K562 (cell line): ENCODE results near the gene TUBA4B. TPM values are rescaled to one million over a fixed set of nuclear protein-coding genes. Genes with fewer than 3 reads are reported as not detected.
A peak's percentile ranks its signal among the peaks of the same experiment; 100 is the strongest.

ENCODE experiments used
- ADNP ChIP-seq: fragments of 200-800 bp; sonication (Bioruptor generic); IDR thresholded peaks from 2 replicates; pipeline ENCODE4 v1.6.1; 2016; ENCODE audit warnings: missing genetic modification characterization, missing compliant biosample characterization
- BCOR ChIP-seq: fragments of 450-650 bp; IDR thresholded peaks from 2 replicates; pipeline ENCODE4 v1.6.1; 2016
- CBFA2T3 ChIP-seq: fragments of 450-650 bp; IDR thresholded peaks from 2 replicates; pipeline ENCODE4 v1.6.1; 2017
- CC2D1A ChIP-seq: fragments of 450-650 bp; IDR thresholded peaks from 2 replicates; pipeline ENCODE4 v1.6.1; 2017; ENCODE audit warnings: mild to moderate bottlenecking
- DNMT1 ChIP-seq: fragments of 450-650 bp; IDR thresholded peaks from 2 replicates; pipeline ENCODE4 v1.6.1; 2016; ENCODE audit warnings: antibody characterized with exemption, mild to moderate bottlenecking
- HDAC6 ChIP-seq: IDR thresholded peaks from 2 replicates; pipeline ENCODE4 v1.6.1; 2012; ENCODE audit warnings: low read depth, mild to moderate bottlenecking, control low read depth, inconsistent platforms, low read length, moderate library complexity
- KAT7 ChIP-seq: sonication (generic); formaldehyde crosslinking; IDR thresholded peaks from 2 replicates; pipeline ENCODE4 v1.8.0; 2022; ENCODE audit warnings: missing genetic modification reagents, mild to moderate bottlenecking, borderline replicate concordance
- SMARCA4 ChIP-seq: fragments of 450-650 bp; IDR thresholded peaks from 2 replicates; pipeline ENCODE4 v1.6.1; 2016
- TBP ChIP-seq: optimal IDR thresholded peaks from 2 replicates; pipeline ENCODE3; 2011; ENCODE audit warnings: low read depth, low read length, improper control_type of control experiment
- TOE1 ChIP-seq, 2 experiments: fragments of 450-650 bp in 1 of 2; sonication (generic) in 1 of 2; formaldehyde crosslinking in 1 of 2; IDR thresholded peaks; 2 replicates each; pipeline versions ENCODE4 v1.7.1 to v1.8.0; 2016 to 2022; ENCODE audit warnings: borderline replicate concordance in 2 of 2, mild to moderate bottlenecking in 2 of 2, antibody characterized with exemption in 1 of 2, inconsistent platforms in 1 of 2, low read depth in 1 of 2, missing genetic modification reagents in 1 of 2, moderate library complexity in 1 of 2
- XRCC4 ChIP-seq: IDR thresholded peaks from one replicate; pipeline ENCODE4 v1.6.1; 2011; ENCODE audit not compliant: insufficient read depth, insufficient read length; ENCODE audit errors: extremely low read depth
- ZC3H11A ChIP-seq: IDR thresholded peaks from 2 replicates; pipeline ENCODE4 v1.6.1; 2012; ENCODE audit warnings: low read depth, low read length, improper control_type of control experiment
- ZNF354B ChIP-seq: fragments of 250-450 bp; sonication (Bioruptor Pico); IDR thresholded peaks from 2 replicates; pipeline ENCODE4 v1.4.0; 2020
- ZSCAN29 ChIP-seq: fragments of 450-650 bp; IDR thresholded peaks from 2 replicates; pipeline ENCODE4 v1.6.1; 2017
- polyA plus RNA-seq, 8 experiments: library from polyadenylated mRNA; depleted of rRNA in 4 of 8; stranded (reverse) in 5 of 8; unstranded in 3 of 8; fragments of >200 nt; fragmentation: Nextera tagmentation in 2 of 8; fragmentation: Illumina TruSeq in 1 of 8; extraction: Ambion mirVana in 2 of 8; extraction: Trizol in 1 of 8; gene quantifications; 2 replicates each; pipeline versions ENCODE4 v1.2.1 to v1.2.3, GENCODE V29; 2011 to 2014; ENCODE audit warnings: inconsistent platforms in 1 of 8, missing spikeins in 1 of 8
- total RNA-seq, 7 experiments: library from RNA; depleted of rRNA in 6 of 7; stranded (reverse); fragments of >200 nt in 6 of 7; fragmentation: Illumina TruSeq in 2 of 7; extraction: Trizol in 2 of 7; gene quantifications; 2 replicates each; pipeline versions ENCODE4 v1.2.1 to v1.2.3, GENCODE V29; 2011 to 2021; ENCODE audit warnings: low replicate concordance in 1 of 7
- TF ChIP-seq, protein P1 (sequence below): sonication (generic); formaldehyde crosslinking; IDR thresholded peaks from 2 replicates; pipeline ENCODE4 v1.8.1; 2023; ENCODE audit warnings: mild to moderate bottlenecking, missing genetic modification reagents
- TF ChIP-seq, protein P2 (sequence below): sonication (generic); formaldehyde crosslinking; IDR thresholded peaks from 2 replicates; pipeline ENCODE4 v1.8.0; 2023; ENCODE audit warnings: mild to moderate bottlenecking, missing genetic modification reagents
- TF ChIP-seq, protein P3 (sequence below): fragments of 250-450 bp; sonication (Bioruptor Pico); IDR thresholded peaks from 2 replicates; pipeline ENCODE4 v1.9.0; 2021; ENCODE audit warnings: mild to moderate bottlenecking
- TF ChIP-seq, protein P4 (sequence below): sonication (generic); formaldehyde crosslinking; IDR thresholded peaks from 2 replicates; pipeline ENCODE4 v1.8.1; 2022; ENCODE audit warnings: missing genetic modification reagents

Gene TUBA4B
- total and polyA plus RNA-seq, 9 of the 15 experiments (the other 6 are each of a cell fraction or from before 2014, with no cell fraction given) = 0.04 TPM; not detected in 8

DNA sequence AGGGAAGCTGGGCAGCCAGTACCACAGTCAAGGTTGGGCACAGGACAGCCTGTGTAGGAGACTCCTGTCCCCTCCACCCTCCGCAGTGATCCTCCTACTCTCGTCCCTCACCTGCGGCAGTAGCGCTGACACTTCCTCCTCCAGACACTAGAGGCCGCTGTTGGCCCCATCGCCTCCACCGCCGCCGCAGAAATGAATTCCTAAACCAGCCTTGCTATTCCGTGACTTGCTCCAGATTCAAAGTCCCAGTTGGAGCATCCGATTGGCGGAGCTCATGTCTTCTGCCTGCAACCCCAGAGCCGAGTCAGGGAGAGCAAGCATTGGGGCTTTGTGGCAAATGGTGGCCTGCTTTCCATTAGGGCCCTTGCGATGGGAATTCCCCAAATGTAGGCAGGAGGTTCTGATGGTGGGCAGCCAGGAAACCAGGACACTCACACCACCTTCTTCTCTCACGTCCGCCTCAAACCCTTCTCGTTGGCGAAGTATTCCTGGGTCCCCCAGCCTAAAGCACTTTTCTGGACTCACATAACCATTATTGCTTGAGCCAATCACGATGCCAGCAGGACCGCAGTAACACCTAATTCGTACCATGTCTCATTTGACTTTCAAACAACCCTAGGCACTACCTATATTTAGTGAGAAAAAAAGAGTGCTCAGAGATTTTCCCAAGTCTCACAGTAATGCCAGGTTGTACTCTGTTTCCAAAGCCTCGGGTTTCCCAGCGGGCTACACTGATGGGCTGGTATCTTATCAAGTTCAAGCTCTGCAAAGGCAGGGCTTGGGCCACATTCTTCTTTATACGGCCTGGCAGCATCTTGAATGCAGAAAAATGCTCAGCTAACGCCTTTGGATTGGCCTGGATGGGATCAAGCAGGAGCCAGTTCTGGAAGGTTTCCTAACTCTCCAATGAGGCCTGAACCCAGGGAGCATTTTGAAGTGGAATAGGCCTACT is 24.9 kb downstream of the TUBA4B start (continued):
- TF ChIP-seq, protein P1, sequence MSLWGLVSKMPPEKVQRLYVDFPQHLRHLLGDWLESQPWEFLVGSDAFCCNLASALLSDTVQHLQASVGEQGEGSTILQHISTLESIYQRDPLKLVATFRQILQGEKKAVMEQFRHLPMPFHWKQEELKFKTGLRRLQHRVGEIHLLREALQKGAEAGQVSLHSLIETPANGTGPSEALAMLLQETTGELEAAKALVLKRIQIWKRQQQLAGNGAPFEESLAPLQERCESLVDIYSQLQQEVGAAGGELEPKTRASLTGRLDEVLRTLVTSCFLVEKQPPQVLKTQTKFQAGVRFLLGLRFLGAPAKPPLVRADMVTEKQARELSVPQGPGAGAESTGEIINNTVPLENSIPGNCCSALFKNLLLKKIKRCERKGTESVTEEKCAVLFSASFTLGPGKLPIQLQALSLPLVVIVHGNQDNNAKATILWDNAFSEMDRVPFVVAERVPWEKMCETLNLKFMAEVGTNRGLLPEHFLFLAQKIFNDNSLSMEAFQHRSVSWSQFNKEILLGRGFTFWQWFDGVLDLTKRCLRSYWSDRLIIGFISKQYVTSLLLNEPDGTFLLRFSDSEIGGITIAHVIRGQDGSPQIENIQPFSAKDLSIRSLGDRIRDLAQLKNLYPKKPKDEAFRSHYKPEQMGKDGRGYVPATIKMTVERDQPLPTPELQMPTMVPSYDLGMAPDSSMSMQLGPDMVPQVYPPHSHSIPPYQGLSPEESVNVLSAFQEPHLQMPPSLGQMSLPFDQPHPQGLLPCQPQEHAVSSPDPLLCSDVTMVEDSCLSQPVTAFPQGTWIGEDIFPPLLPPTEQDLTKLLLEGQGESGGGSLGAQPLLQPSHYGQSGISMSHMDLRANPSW = peak; percentile 76; the same call in 1 of the 2 replicates
- TF ChIP-seq ADNP (tag) = no peak
- no peak for TF ChIP-seq ZSCAN29
- TF ChIP-seq, protein P2, sequence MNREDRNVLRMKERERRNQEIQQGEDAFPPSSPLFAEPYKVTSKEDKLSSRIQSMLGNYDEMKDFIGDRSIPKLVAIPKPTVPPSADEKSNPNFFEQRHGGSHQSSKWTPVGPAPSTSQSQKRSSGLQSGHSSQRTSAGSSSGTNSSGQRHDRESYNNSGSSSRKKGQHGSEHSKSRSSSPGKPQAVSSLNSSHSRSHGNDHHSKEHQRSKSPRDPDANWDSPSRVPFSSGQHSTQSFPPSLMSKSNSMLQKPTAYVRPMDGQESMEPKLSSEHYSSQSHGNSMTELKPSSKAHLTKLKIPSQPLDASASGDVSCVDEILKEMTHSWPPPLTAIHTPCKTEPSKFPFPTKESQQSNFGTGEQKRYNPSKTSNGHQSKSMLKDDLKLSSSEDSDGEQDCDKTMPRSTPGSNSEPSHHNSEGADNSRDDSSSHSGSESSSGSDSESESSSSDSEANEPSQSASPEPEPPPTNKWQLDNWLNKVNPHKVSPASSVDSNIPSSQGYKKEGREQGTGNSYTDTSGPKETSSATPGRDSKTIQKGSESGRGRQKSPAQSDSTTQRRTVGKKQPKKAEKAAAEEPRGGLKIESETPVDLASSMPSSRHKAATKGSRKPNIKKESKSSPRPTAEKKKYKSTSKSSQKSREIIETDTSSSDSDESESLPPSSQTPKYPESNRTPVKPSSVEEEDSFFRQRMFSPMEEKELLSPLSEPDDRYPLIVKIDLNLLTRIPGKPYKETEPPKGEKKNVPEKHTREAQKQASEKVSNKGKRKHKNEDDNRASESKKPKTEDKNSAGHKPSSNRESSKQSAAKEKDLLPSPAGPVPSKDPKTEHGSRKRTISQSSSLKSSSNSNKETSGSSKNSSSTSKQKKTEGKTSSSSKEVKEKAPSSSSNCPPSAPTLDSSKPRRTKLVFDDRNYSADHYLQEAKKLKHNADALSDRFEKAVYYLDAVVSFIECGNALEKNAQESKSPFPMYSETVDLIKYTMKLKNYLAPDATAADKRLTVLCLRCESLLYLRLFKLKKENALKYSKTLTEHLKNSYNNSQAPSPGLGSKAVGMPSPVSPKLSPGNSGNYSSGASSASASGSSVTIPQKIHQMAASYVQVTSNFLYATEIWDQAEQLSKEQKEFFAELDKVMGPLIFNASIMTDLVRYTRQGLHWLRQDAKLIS (CRISPR knock-in tag) = no peak
- TF ChIP-seq, protein P3, sequence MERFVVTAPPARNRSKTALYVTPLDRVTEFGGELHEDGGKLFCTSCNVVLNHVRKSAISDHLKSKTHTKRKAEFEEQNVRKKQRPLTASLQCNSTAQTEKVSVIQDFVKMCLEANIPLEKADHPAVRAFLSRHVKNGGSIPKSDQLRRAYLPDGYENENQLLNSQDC (CRISPR knock-in tag) = peak; percentile 22; the same call in 1 of the 2 replicates
- peak; percentile 42; the same call in 1 of the 2 replicates for TF ChIP-seq CC2D1A
- TF ChIP-seq KAT7 (CRISPR knock-in tag) = 0 out of 2 replicates have a peak, but pooled peaks have one; percentile 24
- no peak for TF ChIP-seq CBFA2T3
- no peak for TF ChIP-seq BCOR
- TF ChIP-seq DNMT1 = no peak
- TF ChIP-seq TOE1 (IDR thresholded peaks at IDR 0.05; ENCODE audit: borderline replicate concordance) = no peak
- no peak for TF ChIP-seq TOE1 (CRISPR knock-in tag; IDR thresholded peaks at IDR 0.05; ENCODE audit: borderline replicate concordance, low read depth)
- TF ChIP-seq ZNF354B (CRISPR knock-in tag) = no peak
- 0 out of 2 replicates have a peak, but pooled peaks have one; percentile 24 for TF ChIP-seq SMARCA4
- peak; percentile 11 for TF ChIP-seq TBP
- no peak for TF ChIP-seq HDAC6
- no peak for TF ChIP-seq XRCC4
- no peak for TF ChIP-seq ZC3H11A
- TF ChIP-seq, protein P4, sequence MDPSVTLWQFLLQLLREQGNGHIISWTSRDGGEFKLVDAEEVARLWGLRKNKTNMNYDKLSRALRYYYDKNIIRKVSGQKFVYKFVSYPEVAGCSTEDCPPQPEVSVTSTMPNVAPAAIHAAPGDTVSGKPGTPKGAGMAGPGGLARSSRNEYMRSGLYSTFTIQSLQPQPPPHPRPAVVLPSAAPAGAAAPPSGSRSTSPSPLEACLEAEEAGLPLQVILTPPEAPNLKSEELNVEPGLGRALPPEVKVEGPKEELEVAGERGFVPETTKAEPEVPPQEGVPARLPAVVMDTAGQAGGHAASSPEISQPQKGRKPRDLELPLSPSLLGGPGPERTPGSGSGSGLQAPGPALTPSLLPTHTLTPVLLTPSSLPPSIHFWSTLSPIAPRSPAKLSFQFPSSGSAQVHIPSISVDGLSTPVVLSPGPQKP = no peak
